OCI-LY7 (cell line): ENCODE data around the gene DCD. TPM values are rescaled to one million over a fixed set of nuclear protein-coding genes. Genes with fewer than 3 reads are reported as not detected.

Source experiments
- BruUV-seq: library from RNA; stranded (reverse); fragments of 400-500 nt; replicated peaks from 2 replicates; lab custom pipeline; 2021; lab: Mats Ljungman, UMichigan
- CTCF ChIA-PET: fragments of 300-600 bp; sonication (Branson Sonifier 250); formaldehyde crosslinking; loops from one replicate; lab custom pipeline; 2022; ENCODE audit warnings: antibody characterized with exemption; ENCODE audit not compliant: unreplicated experiment; lab: Charles Lee
- POLR2A ChIA-PET: fragments of 300-600 bp; sonication (Branson Sonifier 250); formaldehyde crosslinking; loops from one replicate; lab custom pipeline; 2022; ENCODE audit warnings: antibody characterized with exemption; lab: Charles Lee
- DNase-seq: peaks from one replicate; pipeline ENCODE4 v3.0.0-alpha.2; 2015; ENCODE audit warnings: low spot score
- H2AFZ ChIP-seq: fragments of 200-600 bp; sonication (generic), shearing (Covaris generic); 2 replicates; pipeline ENCODE4 v1.6.1; 2014; ENCODE audit warnings: mild to moderate bottlenecking, antibody characterized with exemption, low read length, moderate library complexity
- H3K27ac ChIP-seq: fragments of 200-600 bp; sonication (generic); 2 replicates; pipeline ENCODE4 v1.5.1; 2014; ENCODE audit warnings: mixed run types, low read depth, mild to moderate bottlenecking, moderate library complexity, low read length, inconsistent platforms; ENCODE audit not compliant: poor library complexity, severe bottlenecking
- H3K36me3 ChIP-seq: fragments of 200-600 bp; sonication (generic); 2 replicates; pipeline ENCODE4 v1.6.1; 2014; ENCODE audit warnings: mild to moderate bottlenecking, antibody characterized with exemption, low read length, moderate library complexity, mixed read lengths; ENCODE audit not compliant: insufficient read depth
- H3K4me1 ChIP-seq: fragments of 200-600 bp; sonication (generic); 2 replicates; pipeline ENCODE4 v1.5.1; 2014; ENCODE audit warnings: mild to moderate bottlenecking, low read length; ENCODE audit not compliant: insufficient read depth, poor library complexity, severe bottlenecking
- H3K4me2 ChIP-seq: fragments of 200-600 bp; sonication (generic); 2 replicates; pipeline ENCODE4 v1.6.1; 2014; ENCODE audit warnings: mild to moderate bottlenecking, low read length
- H3K4me3 ChIP-seq: fragments of 200-600 bp; sonication (generic); 2 replicates; pipeline ENCODE4 v1.5.1; 2014; ENCODE audit warnings: mild to moderate bottlenecking, low read depth, low read length; ENCODE audit not compliant: poor library complexity, severe bottlenecking
- H3K79me2 ChIP-seq: fragments of 200-600 bp; sonication (generic); 2 replicates; pipeline ENCODE4 v1.6.1; 2016; ENCODE audit warnings: low read depth, mild to moderate bottlenecking, low read length, moderate library complexity, mixed read lengths; ENCODE audit not compliant: insufficient read depth
- H3K9me2 ChIP-seq: fragments of 200-600 bp; sonication (generic); 2 replicates; pipeline ENCODE4 v1.6.1; 2016; ENCODE audit warnings: mild to moderate bottlenecking, low read length, mixed read lengths; ENCODE audit not compliant: insufficient read depth
- H3K9me3 ChIP-seq: fragments of 200-600 bp; sonication (generic); 2 replicates; pipeline ENCODE4 v1.6.1; 2014; ENCODE audit warnings: mild to moderate bottlenecking, mixed run types, low read length, mixed read lengths
- H4K20me1 ChIP-seq: fragments of 200-600 bp; sonication (generic); 2 replicates; pipeline ENCODE4 v1.6.1; 2014; ENCODE audit warnings: mild to moderate bottlenecking, antibody characterized with exemption, low read length, moderate library complexity, mixed read lengths; ENCODE audit not compliant: insufficient read depth
- EZH2phosphoT487 ChIP-seq: fragments of 200-600 bp; sonication (generic); IDR thresholded peaks from 2 replicates; pipeline ENCODE4 v1.6.1; 2018; ENCODE audit warnings: low read depth, borderline replicate concordance, mild to moderate bottlenecking, mixed run types, antibody characterized with exemption, low read length, moderate library complexity, mixed read lengths
- intact Hi-C: fragments of 100-400 bp; cut with micrococcal nuclease; formaldehyde crosslinking; loops from one replicate; pipeline ENCODE4 v1.10.0; 2022; ENCODE audit not compliant: unreplicated experiment
- total RNA-seq, 2 experiments: library from RNA; depleted of rRNA in 1 of 2; stranded (reverse); fragments of >200 nt in 1 of 2; shearing (Covaris generic) in 1 of 2; gene quantifications; 2 replicates each; pipeline ENCODE4 v1.2.3, GENCODE V29; 2014 to 2022
- TF ChIP-seq, protein P1 (sequence below): fragments of 200-600 bp; sonication (generic); conservative IDR thresholded peaks from 2 replicates; pipeline ENCODE4 v1.5.1; 2014; ENCODE audit warnings: mild to moderate bottlenecking, antibody characterized with exemption, low read length, moderate library complexity, mixed read lengths

The DCD gene
- total RNA-seq, 2 experiments from 2014 or later = not detected

DNA sequence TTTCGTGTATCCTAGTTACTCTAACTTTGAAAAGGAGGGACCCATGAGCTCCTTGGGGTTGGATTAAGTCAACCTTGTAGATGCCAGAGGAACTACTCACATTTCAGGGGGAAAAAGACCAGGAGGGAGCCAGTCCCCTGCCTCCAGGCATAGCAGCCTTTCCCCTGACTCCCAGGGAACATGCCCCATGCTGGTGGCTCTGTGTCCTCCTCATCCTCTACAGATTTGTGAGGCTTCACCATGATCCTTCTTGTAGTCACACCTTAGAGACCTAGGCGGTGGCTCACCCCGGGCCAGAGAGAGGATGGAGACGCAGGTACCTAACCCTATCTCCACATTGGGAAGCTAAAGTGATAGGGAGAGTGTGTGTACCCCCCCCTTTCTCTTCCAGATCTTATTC lies 43.7 kb downstream of the DCD start:
- DNase-seq = no peak
- Histone ChIP-seq H3K4me1 (no peaks in the 10 kb centered on the region), H4K20me1 (no peaks in the 10 kb centered on the region), H3K9me3 (no peaks in the 10 kb centered on the region), H3K79me2 (no peaks in the 10 kb centered on the region), H3K4me2 (no peak overlapping the region), H3K9me2 (no peaks in the 10 kb centered on the region), H3K36me3 (no peaks in the 10 kb centered on the region), H2AFZ (no peak overlapping the region), H3K4me3 (no peak overlapping the region), H3K27ac (no peak overlapping the region)
- CTCF ChIA-PET = no interaction called here
- POLR2A ChIA-PET = no interaction called here
- intact Hi-C loops = no loop called here
- BruUV-seq = no TSS peak
- TF ChIP-seq, protein P1, sequence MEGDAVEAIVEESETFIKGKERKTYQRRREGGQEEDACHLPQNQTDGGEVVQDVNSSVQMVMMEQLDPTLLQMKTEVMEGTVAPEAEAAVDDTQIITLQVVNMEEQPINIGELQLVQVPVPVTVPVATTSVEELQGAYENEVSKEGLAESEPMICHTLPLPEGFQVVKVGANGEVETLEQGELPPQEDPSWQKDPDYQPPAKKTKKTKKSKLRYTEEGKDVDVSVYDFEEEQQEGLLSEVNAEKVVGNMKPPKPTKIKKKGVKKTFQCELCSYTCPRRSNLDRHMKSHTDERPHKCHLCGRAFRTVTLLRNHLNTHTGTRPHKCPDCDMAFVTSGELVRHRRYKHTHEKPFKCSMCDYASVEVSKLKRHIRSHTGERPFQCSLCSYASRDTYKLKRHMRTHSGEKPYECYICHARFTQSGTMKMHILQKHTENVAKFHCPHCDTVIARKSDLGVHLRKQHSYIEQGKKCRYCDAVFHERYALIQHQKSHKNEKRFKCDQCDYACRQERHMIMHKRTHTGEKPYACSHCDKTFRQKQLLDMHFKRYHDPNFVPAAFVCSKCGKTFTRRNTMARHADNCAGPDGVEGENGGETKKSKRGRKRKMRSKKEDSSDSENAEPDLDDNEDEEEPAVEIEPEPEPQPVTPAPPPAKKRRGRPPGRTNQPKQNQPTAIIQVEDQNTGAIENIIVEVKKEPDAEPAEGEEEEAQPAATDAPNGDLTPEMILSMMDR = no peak
- no peak for TF ChIP-seq EZH2phosphoT487

DNA sequence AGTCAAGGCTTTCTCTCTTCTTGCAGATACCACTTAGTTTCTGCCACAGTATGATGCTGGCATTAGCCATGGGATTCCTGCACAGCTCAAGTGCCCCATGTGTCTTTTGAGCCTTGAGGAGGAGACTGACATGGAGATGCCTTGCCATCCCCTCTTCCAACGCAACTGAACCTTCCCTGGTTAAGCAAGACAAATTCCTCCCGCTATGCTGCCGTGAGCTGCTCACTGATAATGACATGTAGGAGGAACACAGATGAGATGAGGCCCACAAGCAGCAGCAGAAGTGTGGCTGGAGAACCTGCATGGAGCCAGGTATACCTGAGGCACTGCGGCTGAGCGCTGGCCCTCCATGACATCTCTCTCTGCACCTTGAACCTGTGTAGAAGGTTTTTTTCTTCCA lies 44.3 kb downstream of the DCD start:
- intact Hi-C loops = no loop called here
- CTCF ChIA-PET = no interaction called here
- Histone ChIP-seq H2AFZ (no peak overlapping the region), H3K4me1 (no peaks in the 10 kb centered on the region), H3K79me2 (no peaks in the 10 kb centered on the region), H4K20me1 (no peaks in the 10 kb centered on the region), H3K27ac (no peak overlapping the region), H3K36me3 (no peaks in the 10 kb centered on the region), H3K4me3 (no peak overlapping the region), H3K4me2 (no peak overlapping the region), H3K9me3 (no peaks in the 10 kb centered on the region), H3K9me2 (no peaks in the 10 kb centered on the region)
- POLR2A ChIA-PET = interaction anchor here (0.5 kb wide), 1 partner anchor 40 kb away, joined by 5 read pairs; no protein-coding TSS in a partner anchor
- BruUV-seq = no TSS peak
- no peak for TF ChIP-seq EZH2phosphoT487
- TF ChIP-seq, protein P1 = no peak
- no peak for DNase-seq

DNA sequence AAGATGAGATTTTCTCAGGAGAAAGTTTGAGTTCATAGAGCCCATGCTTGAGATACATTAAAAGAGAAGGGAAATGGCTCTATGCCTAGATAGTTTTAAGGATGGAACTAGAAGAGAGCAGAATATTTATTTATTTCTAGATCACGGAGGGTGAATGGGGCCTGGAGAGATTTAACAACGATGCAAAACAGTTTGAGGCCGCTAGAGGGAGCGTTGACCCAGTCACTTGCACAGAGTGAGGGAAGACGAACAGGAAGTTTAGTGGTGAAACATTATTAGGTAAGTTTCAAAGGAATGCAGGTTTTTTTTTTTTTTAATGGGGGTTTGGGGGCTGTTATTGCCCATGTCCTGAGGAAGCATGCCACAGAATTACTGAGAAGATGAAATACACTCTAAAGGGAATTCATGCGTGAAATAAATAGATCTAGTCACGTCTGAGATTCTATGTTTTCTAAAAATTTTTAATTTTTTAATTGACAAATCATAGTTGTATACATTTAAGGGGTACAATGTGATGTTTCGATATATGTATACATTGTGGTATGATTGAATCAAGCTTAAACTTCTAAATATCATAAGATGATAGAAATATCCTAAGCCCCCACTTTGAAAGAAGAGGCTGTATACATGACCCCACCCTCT lies 44.9 kb downstream of the DCD start:
- no peak overlapping the region for H3K4me2 ChIP-seq
- intact Hi-C loops = no loop called here
- POLR2A ChIA-PET = interaction anchor here (0.5 kb wide), 1 partner anchor 41 kb away, joined by 5 read pairs; no protein-coding TSS in a partner anchor

More for the DNA sequence above, 44.9 kb downstream of the DCD start:
- Histone ChIP-seq H2AFZ (no peak overlapping the region), H3K79me2 (no peaks in the 10 kb centered on the region), H3K36me3 (no peaks in the 10 kb centered on the region), H3K4me3 (no peak overlapping the region), H3K27ac (no peak overlapping the region), H3K4me1 (no peaks in the 10 kb centered on the region), H3K9me3 (no peaks in the 10 kb centered on the region), H4K20me1 (no peaks in the 10 kb centered on the region), H3K9me2 (no peaks in the 10 kb centered on the region)
- no TSS peak for BruUV-seq
- TF ChIP-seq EZH2phosphoT487 = no peak
- TF ChIP-seq, protein P1 = peak; percentile 95
- DNase-seq = peak; percentile 80
- CTCF ChIA-PET = no interaction called here
